RWPE1 (cell line): ENCODE data around the gene MTRF1L.
A peak's percentile ranks its signal among the peaks of the same experiment; 100 is the strongest.

Source experiments
- CTCF ChIA-PET: fragments of 350-600 bp; sonication (Branson Sonifier 250); formaldehyde crosslinking; extraction: SDS; loops from one replicate; lab custom pipeline; 2021; lab: Yijun Ruan, JAX
- POLR2A ChIA-PET: fragments of 400-600 bp; formaldehyde crosslinking; extraction: SDS; loops from one replicate; lab custom pipeline; 2020; ENCODE audit warnings: antibody characterized with exemption; ENCODE audit not compliant: low non-redundant PET; lab: Yijun Ruan, JAX
- DNase-seq: peaks from one replicate; pipeline ENCODE4 v3.0.0; 2012; ENCODE audit warnings: low spot score
- H3K27ac ChIP-seq: fragments of 450-650 bp; 2 replicates; pipeline ENCODE4 v1.5.1; 2017
- TF ChIP-seq, protein P1 (sequence below): fragments of 450-650 bp; conservative IDR thresholded peaks from 2 replicates; pipeline ENCODE4 v1.5.1; 2017; ENCODE audit warnings: low read depth, mild to moderate bottlenecking

Gene MTRF1L

DNA sequence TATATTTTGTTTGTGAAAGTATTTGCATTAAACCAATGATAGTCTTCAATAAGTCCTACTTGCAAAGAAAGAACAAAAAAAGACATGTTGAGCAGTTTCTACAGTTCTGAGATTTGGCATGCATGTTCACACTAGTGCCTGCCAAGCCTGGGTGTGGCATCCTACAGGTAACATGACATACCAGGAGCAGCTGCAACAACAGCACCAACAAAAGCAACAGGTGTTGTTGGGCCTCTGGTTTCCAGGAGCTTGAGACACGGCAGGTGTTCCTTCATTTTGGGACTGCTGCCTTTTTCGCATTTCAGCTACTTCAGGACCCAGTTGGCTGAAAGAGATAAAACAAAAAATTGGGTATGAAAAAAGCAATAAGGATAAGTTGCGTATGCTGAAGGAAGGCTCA is 41.2 kb upstream of the MTRF1L start:
- ChIA-PET CTCF (interaction anchor here (0.5 to 1.2 kb wide), 2 partner anchors 12 to 17 kb away, joined by 7 read pairs; no protein-coding TSS in a partner anchor), POLR2A (no interaction called here)
- TF ChIP-seq, protein P1, sequence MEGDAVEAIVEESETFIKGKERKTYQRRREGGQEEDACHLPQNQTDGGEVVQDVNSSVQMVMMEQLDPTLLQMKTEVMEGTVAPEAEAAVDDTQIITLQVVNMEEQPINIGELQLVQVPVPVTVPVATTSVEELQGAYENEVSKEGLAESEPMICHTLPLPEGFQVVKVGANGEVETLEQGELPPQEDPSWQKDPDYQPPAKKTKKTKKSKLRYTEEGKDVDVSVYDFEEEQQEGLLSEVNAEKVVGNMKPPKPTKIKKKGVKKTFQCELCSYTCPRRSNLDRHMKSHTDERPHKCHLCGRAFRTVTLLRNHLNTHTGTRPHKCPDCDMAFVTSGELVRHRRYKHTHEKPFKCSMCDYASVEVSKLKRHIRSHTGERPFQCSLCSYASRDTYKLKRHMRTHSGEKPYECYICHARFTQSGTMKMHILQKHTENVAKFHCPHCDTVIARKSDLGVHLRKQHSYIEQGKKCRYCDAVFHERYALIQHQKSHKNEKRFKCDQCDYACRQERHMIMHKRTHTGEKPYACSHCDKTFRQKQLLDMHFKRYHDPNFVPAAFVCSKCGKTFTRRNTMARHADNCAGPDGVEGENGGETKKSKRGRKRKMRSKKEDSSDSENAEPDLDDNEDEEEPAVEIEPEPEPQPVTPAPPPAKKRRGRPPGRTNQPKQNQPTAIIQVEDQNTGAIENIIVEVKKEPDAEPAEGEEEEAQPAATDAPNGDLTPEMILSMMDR = no peak
- H3K27ac ChIP-seq = no peak overlapping the region
- no peak for DNase-seq

- no peak overlapping the region for H3K27ac ChIP-seq
- TF ChIP-seq, protein P1 = no peak
- ChIA-PET POLR2A (no interaction called here), CTCF (no interaction called here)
- DNase-seq = no peak
Observed at GRCh38 chr6:153038378-153039057, 36.0 kb upstream of the MTRF1L start.

DNA sequence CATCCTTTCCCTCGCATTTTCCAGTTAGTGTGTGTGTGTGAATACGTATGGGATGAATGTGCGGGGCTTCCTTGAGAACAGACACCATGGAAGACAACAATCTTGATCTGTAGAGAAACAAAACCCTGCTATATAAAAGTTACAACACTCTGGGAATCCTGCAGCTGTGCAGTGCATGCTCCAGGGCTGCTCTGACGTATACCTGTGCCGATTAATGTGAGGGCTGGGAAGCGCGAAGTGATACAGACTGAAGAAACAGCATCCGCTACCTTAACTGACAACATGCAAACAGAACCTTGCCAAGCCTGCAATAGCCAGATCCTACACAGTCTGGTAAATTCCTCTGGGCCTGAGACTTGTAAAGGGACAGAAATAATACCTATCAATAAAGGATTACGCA is 31.6 kb upstream of the MTRF1L start:
- TF ChIP-seq, protein P1 = no peak
- CTCF ChIA-PET = interaction anchor here (0.7 kb wide), 2 partner anchors 10 to 279 kb away, joined by 3 read pairs; no protein-coding TSS in a partner anchor
- no peak for DNase-seq
- POLR2A ChIA-PET = no interaction called here
- no peak overlapping the region for H3K27ac ChIP-seq

GRCh38 chr6:153032255-153032882 is 29.9 kb upstream of the MTRF1L start:
- POLR2A ChIA-PET = no interaction called here
- H3K27ac ChIP-seq = no peak overlapping the region
- peak; percentile 20 for DNase-seq
- CTCF ChIA-PET = interaction anchor here (0.6 to 2.2 kb wide), 16 partner anchors 12 to 1288 kb away, joined by 3 to 20 read pairs (median 4); no protein-coding TSS in a partner anchor
- TF ChIP-seq, protein P1 = peak; percentile 63

- peak; percentile 59 for DNase-seq
- TF ChIP-seq, protein P1 = no peak
- H3K27ac ChIP-seq = no peak overlapping the region
- ChIA-PET POLR2A (no interaction called here), CTCF (interaction anchor here (0.6 to 2.2 kb wide), 4 partner anchors 68 to 1289 kb away, joined by 3 to 20 read pairs (median 10); no protein-coding TSS in a partner anchor)
Observed at GRCh38 chr6:153031335-153031955, 28.9 kb upstream of the MTRF1L start.

DNA sequence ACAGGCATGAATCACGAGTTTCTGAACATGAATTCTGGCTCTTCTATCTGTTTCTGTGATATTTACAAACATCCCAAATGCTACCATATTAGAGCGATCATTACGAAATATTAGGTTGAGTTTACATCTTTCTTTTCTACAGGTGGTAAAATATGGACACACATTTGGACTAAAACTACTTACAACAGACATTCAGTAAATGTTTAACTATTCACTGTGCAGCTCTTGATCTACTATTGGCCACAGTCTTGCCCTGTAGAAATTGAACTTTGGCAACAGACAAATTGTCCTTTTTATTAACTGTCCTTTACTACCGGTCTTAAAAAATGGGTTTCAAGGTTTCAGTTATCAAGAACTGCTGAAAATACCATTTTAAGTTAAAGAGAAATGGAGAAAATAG is 26.5 kb upstream of the MTRF1L start:
- TF ChIP-seq, protein P1 = no peak
- H3K27ac ChIP-seq = no peak overlapping the region
- POLR2A ChIA-PET = no interaction called here
- CTCF ChIA-PET = no interaction called here
- DNase-seq = no peak
